OCI-LY1 (cell line): ENCODE results near the gene ADAMTSL2.

ENCODE experiments used
- EZH2 ChIP-seq: fragments of 200-600 bp; sonication (generic), shearing (Covaris generic); IDR thresholded peaks from 2 replicates; pipeline ENCODE4 v1.8.0; 2017; ENCODE audit warnings: borderline replicate concordance, mixed run types, mild to moderate bottlenecking, antibody characterized with exemption, low read length, moderate library complexity, mixed read lengths
- TF ChIP-seq, protein P1 (sequence below): fragments of 200-600 bp; sonication (generic), shearing (Covaris generic); IDR thresholded peaks from 2 replicates; pipeline ENCODE4 v1.5.1; 2017; ENCODE audit warnings: mild to moderate bottlenecking, antibody characterized with exemption, low read length, moderate library complexity, mixed read lengths

GRCh38 chr9:133531293-133531692 lies 3.2 kb upstream of the ADAMTSL2 start:
- TF ChIP-seq, protein P1, sequence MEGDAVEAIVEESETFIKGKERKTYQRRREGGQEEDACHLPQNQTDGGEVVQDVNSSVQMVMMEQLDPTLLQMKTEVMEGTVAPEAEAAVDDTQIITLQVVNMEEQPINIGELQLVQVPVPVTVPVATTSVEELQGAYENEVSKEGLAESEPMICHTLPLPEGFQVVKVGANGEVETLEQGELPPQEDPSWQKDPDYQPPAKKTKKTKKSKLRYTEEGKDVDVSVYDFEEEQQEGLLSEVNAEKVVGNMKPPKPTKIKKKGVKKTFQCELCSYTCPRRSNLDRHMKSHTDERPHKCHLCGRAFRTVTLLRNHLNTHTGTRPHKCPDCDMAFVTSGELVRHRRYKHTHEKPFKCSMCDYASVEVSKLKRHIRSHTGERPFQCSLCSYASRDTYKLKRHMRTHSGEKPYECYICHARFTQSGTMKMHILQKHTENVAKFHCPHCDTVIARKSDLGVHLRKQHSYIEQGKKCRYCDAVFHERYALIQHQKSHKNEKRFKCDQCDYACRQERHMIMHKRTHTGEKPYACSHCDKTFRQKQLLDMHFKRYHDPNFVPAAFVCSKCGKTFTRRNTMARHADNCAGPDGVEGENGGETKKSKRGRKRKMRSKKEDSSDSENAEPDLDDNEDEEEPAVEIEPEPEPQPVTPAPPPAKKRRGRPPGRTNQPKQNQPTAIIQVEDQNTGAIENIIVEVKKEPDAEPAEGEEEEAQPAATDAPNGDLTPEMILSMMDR: no peak
- no peak for TF ChIP-seq EZH2
